Endodermal cell (in vitro differentiated cells): Measurements from ENCODE around the gene SLC9C2. TPM values are rescaled to one million over a fixed set of nuclear protein-coding genes. Genes with fewer than 3 reads are reported as not detected.

Experiments used
- DNase-seq: peaks from one replicate; pipeline ENCODE4 v3.0.0-alpha.2; 2017
- H3K27ac ChIP-seq: 2 replicates; pipeline ENCODE4 v1.5.1; 2013; ENCODE audit warnings: mild to moderate bottlenecking, low read depth, low read length, moderate library complexity
- H3K27me3 ChIP-seq: 2 replicates; pipeline ENCODE4 v1.6.1; 2013; ENCODE audit warnings: mild to moderate bottlenecking, low read length, moderate library complexity; ENCODE audit not compliant: insufficient read depth, control insufficient read depth, poor library complexity, severe bottlenecking
- H3K36me3 ChIP-seq: 2 replicates; pipeline ENCODE4 v1.7.0; 2013; ENCODE audit warnings: mild to moderate bottlenecking, low read length, moderate library complexity; ENCODE audit not compliant: control insufficient read depth, insufficient read depth
- H3K4me1 ChIP-seq: one replicate; pipeline ENCODE4 v1.7.0; 2013; ENCODE audit warnings: low read length; ENCODE audit not compliant: control insufficient read depth, insufficient read depth
- H3K4me3 ChIP-seq: 2 replicates; pipeline ENCODE4 v1.5.1; 2013; ENCODE audit warnings: mild to moderate bottlenecking, low read length, moderate library complexity
- H3K9ac ChIP-seq: 2 replicates; pipeline ENCODE4 v1.6.1; 2013; ENCODE audit warnings: mild to moderate bottlenecking, low read length, moderate library complexity; ENCODE audit not compliant: poor library complexity, severe bottlenecking; ENCODE audit errors: extremely low read depth
- H3K9me3 ChIP-seq: 2 replicates; pipeline ENCODE4 v1.6.1; 2013; ENCODE audit warnings: mild to moderate bottlenecking, low read length, moderate library complexity; ENCODE audit not compliant: control insufficient read depth
- H3K27ac Mint-ChIP-seq: 2 replicates; pipeline ENCODE4 v1.8.0; 2020; ENCODE audit warnings: mixed read lengths
- H3K27me3 Mint-ChIP-seq: 2 replicates; pipeline ENCODE4 v1.8.0; 2021; ENCODE audit warnings: mild to moderate bottlenecking, mixed read lengths; ENCODE audit not compliant: insufficient read depth
- H3K36me3 Mint-ChIP-seq: 2 replicates; pipeline ENCODE4 v1.8.0; 2020; ENCODE audit warnings: low read depth, mixed read lengths
- H3K4me1 Mint-ChIP-seq: 2 replicates; pipeline ENCODE4 v1.8.0; 2020; ENCODE audit warnings: mixed read lengths
- H3K4me3 Mint-ChIP-seq: 2 replicates; pipeline ENCODE4 v1.8.0; 2020; ENCODE audit warnings: mild to moderate bottlenecking, moderate library complexity, mixed read lengths
- H3K9me3 Mint-ChIP-seq: 2 replicates; pipeline ENCODE4 v1.8.0; 2020; ENCODE audit warnings: mild to moderate bottlenecking, mixed read lengths
- WGBS, 2 experiments: methylation state at CpG; one replicate each; pipeline versions ENCODE4 v1.1.5 to v1.1.7; 2013; ENCODE audit warnings: missing lambda C conversion rate in 2 of 2, mixed read lengths in 1 of 2; ENCODE audit not compliant: insufficient coverage in 1 of 2, insufficient read length in 1 of 2; 5-methylcytosine and 5-hydroxymethylcytosine counted together
- total RNA-seq, 2 donors: library from RNA; stranded (reverse); fragmentation: NEBNext Ultra II Directional in 1 of 2; extraction: Animal tissue kit (Norgen Biotek cat#: 25700) in 1 of 2; gene quantifications; 2 replicates in 1 of 2; 3 replicates in 1 of 2; pipeline ENCODE4 v1.2.1, GENCODE V29; 2021
- TF ChIP-seq, protein P1 (sequence below): fragments of 200-600 bp; sonication (generic); conservative IDR thresholded peaks from 2 replicates; pipeline ENCODE4 v1.5.0; 2021; ENCODE audit warnings: antibody characterized with exemption, mild to moderate bottlenecking

The SLC9C2 gene
- total RNA-seq, 2 donors from 2014 or later = not detected

DNA sequence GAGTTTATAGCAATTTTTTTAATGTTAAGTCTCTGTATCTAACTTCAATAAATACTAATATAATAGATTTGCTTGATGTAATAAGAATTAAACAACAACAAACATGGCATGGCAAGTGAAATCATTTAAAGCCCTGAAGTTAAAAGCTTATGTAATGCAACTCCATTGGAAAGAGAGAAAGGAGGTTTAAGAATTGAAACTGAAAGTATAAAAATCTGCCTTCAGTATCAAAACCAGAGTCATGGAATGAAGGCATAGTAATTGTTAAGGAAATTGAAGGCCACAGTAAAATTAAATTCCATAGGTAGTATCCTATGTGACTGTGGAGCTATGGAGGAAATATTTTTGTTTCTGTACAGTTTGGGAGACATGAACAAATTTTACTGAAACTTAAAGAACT is 70.6 kb downstream of the SLC9C2 start:
- Histone ChIP-seq H3K9me3 (no peaks in the 10 kb centered on the region), H3K4me1 (no peaks in the 10 kb centered on the region), H3K27ac (no peak overlapping the region), H3K27me3 (no peaks in the 10 kb centered on the region), H3K9ac (no peak overlapping the region), H3K36me3 (no peaks in the 10 kb centered on the region), H3K4me3 (no peak overlapping the region)
- Mint-ChIP-seq H3K4me3 (no peak overlapping the region), H3K4me1 (peaks cover 11% of the 10 kb centered on the region), H3K9me3 (no peaks in the 10 kb centered on the region), H3K27ac (no peak overlapping the region), H3K36me3 (no peaks in the 10 kb centered on the region), H3K27me3 (no peaks in the 10 kb centered on the region)
- no peak for DNase-seq
- TF ChIP-seq, protein P1, sequence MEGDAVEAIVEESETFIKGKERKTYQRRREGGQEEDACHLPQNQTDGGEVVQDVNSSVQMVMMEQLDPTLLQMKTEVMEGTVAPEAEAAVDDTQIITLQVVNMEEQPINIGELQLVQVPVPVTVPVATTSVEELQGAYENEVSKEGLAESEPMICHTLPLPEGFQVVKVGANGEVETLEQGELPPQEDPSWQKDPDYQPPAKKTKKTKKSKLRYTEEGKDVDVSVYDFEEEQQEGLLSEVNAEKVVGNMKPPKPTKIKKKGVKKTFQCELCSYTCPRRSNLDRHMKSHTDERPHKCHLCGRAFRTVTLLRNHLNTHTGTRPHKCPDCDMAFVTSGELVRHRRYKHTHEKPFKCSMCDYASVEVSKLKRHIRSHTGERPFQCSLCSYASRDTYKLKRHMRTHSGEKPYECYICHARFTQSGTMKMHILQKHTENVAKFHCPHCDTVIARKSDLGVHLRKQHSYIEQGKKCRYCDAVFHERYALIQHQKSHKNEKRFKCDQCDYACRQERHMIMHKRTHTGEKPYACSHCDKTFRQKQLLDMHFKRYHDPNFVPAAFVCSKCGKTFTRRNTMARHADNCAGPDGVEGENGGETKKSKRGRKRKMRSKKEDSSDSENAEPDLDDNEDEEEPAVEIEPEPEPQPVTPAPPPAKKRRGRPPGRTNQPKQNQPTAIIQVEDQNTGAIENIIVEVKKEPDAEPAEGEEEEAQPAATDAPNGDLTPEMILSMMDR = no peak

DNA sequence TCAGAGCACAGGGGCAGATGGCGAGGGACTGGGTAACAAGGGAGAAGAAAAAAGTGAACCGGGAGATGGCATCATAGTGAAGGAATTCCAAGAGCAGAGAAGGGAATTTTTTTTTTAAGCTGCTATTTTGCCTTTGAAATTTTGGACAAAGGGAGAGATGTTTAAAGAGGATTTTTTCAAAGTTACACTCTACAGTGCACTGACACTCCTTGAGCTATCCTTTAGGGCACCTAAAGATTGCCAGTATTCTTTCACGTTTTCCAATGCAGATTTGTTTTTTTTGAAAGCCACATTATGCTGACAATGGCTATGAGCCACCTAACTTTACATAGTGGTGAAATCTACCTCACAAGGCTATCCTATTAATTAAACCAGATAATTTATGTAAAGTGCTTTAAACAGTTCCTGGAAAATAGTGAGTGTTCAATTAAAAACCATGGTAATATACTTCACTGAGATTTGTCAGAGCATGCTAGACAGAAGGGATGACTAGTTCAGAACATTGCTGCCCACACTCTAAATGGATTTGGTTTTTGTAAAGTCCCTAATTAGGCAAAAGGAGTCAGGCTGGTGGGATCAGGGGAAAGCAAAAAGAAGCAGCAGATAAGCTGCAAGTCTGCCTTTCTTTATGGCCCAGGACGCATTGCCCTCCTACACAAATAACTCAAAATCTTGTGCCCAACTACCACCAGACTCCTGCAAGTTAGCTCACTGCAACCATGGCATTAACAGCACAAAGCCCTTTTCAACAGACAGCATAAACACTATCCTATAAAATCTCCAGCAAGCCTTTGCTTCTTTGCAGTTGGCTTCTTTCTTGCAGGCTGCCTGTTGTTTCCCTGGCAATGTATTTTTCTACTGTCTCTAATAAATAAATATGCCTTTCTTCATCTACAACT is 71.8 kb downstream of the SLC9C2 start:
- H3K27ac Mint-ChIP-seq = no peak overlapping the region
- peak overlapping the region; percentile 0 for H3K27ac ChIP-seq
- H3K9ac ChIP-seq = no peak overlapping the region

DNA sequence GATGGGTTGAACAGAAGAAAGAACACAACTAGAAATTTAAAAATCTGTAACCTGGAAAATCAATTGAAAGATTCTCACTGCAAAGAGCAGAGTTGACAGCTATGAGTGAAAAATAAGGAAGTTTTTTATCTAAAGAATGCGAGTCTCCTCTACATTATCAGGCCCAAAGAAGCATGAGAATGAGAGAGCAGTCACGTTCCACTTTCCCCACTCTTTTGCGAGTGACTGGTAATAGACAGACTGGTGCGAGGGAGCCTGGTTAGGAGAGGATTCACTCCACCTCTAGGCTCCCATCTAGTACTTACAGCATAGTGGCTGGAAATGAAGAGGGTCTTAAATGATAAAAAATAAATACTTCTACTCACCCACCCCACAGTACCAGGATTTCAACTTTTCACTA is 73.8 kb downstream of the SLC9C2 start:
- H3K9ac ChIP-seq = no peak overlapping the region
- H3K36me3 ChIP-seq = no peaks in the 10 kb centered on the region
- peaks cover 12% of the 10 kb centered on the region for H3K4me1 Mint-ChIP-seq
- no peak overlapping the region for H3K4me3 Mint-ChIP-seq
- H3K4me1 ChIP-seq = peaks cover 3% of the 10 kb centered on the region
- H3K27ac Mint-ChIP-seq = no peak overlapping the region
- H3K27me3 Mint-ChIP-seq = no peaks in the 10 kb centered on the region
- no peaks in the 10 kb centered on the region for H3K9me3 ChIP-seq
- no peak for DNase-seq
- no peaks in the 10 kb centered on the region for H3K27me3 ChIP-seq
- WGBS, 2 experiments = 82 to 100% methylated on average over 1 to 4 of the region's 4 CpGs
- TF ChIP-seq, protein P1 = no peak
- H3K4me3 ChIP-seq = no peak overlapping the region
- no peaks in the 10 kb centered on the region for H3K36me3 Mint-ChIP-seq
- H3K27ac ChIP-seq = no peak overlapping the region
- no peaks in the 10 kb centered on the region for H3K9me3 Mint-ChIP-seq

More for the DNA sequence above, 71.8 kb downstream of the SLC9C2 start:
- TF ChIP-seq, protein P1 = no peak
- no peak overlapping the region for H3K4me3 ChIP-seq
- H3K27me3 ChIP-seq = no peaks in the 10 kb centered on the region
- H3K9me3 ChIP-seq = no peaks in the 10 kb centered on the region
- Mint-ChIP-seq H3K4me1 (peaks cover 11% of the 10 kb centered on the region), H3K27me3 (no peaks in the 10 kb centered on the region), H3K4me3 (no peak overlapping the region), H3K9me3 (no peaks in the 10 kb centered on the region), H3K36me3 (no peaks in the 10 kb centered on the region)
- H3K36me3 ChIP-seq = no peaks in the 10 kb centered on the region
- WGBS, 2 experiments = 61 to 73% methylated on average over 3 to 4 of the region's 4 CpGs
- DNase-seq = no peak
- no peaks in the 10 kb centered on the region for H3K4me1 ChIP-seq
